Epithelial cell of prostate (primary cell): ENCODE data around the gene HAPLN2.

Experiments used
- DNase-seq: peaks from one replicate; pipeline ENCODE4 v3.0.0-alpha.2; 2011; ENCODE audit warnings: low read depth, low spot score
- H3K27ac ChIP-seq: fragments of 450-650 bp; 2 replicates; pipeline ENCODE4 v1.5.1; 2017; ENCODE audit warnings: mild to moderate bottlenecking

The HAPLN2 gene

GRCh38 chr1:156643049-156643777, 24.0 kb downstream of the HAPLN2 start:
- no peak overlapping the region for H3K27ac ChIP-seq
- DNase-seq, result no peak

GRCh38 chr1:156643778-156644092, 24.5 kb downstream of the HAPLN2 start:
- DNase-seq, result no peak
- no peak overlapping the region for H3K27ac ChIP-seq

- no peak overlapping the region for H3K27ac ChIP-seq
- DNase-seq, result no peak
These were observed 24.9 kb downstream of the HAPLN2 start for GRCh38 chr1:156644146-156644545.

DNA sequence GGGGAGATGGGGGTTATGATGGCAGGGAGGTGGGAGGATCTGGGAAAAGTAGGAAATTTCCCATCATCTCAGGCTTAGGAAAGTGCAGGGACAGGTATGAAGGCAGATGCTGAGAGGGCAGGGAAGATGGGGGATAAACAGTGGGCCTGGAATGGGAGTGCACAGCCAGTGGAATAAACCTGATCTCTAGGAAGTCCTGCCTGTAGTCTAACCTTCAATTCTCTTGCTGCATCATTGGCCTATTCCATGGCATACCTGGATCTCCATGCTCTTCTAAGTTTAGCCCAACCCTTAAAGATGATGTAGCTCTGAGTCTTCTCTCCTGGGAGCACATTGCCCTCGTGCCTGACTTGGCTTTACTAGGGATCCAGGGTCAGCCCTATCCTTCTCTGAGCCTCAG, 25.4 kb downstream of the HAPLN2 start:
- DNase-seq, result no peak
- H3K27ac ChIP-seq, result no peak overlapping the region

- no peak for DNase-seq
These were observed 25.8 kb downstream of the HAPLN2 start for GRCh38 chr1:156645056-156645455.

DNA sequence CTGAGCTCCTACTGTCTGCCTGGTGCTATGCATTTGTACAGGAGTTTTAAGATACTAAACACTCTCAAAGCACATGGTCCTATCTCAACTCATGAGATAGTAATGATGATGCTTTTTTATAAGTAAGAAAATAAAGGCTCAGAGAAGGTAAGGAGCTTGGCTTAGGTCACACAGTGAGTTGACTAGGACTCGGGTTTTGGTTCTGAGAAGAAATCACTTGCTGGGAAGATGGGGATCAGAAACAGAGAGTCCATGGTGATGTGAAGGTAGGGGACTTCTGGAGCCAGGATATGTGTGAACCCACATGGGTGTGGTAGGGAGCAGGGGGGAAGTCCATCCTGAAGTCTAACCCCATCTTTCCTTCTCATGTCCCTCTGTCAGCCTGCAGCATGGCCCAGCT, 26.5 kb downstream of the HAPLN2 start:
- H3K27ac ChIP-seq, result no peak overlapping the region
- DNase-seq, result no peak

More at GRCh38 chr1:156645056-156645455, 25.8 kb downstream of the HAPLN2 start:
- H3K27ac ChIP-seq, result no peak overlapping the region

- no peak for DNase-seq
- no peak overlapping the region for H3K27ac ChIP-seq
These were observed 27.6 kb downstream of the HAPLN2 start for GRCh38 chr1:156646738-156647211.

DNA sequence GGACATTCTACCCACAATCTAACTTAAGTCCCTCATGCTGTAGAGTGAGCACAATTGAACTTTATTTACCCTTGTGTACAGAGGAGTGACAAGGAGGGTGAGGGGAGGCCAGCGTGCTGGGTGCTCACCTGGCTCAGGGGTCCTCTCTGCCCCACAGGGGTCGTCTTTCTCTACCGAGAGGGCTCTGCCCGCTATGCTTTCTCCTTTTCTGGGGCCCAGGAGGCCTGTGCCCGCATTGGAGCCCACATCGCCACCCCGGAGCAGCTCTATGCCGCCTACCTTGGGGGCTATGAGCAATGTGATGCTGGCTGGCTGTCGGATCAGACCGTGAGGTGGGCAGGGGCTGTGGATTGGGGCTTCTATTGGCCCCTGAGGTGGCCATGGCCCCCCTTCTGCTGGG, 28.1 kb downstream of the HAPLN2 start:
- H3K27ac ChIP-seq, result no peak overlapping the region
- no peak for DNase-seq

DNA sequence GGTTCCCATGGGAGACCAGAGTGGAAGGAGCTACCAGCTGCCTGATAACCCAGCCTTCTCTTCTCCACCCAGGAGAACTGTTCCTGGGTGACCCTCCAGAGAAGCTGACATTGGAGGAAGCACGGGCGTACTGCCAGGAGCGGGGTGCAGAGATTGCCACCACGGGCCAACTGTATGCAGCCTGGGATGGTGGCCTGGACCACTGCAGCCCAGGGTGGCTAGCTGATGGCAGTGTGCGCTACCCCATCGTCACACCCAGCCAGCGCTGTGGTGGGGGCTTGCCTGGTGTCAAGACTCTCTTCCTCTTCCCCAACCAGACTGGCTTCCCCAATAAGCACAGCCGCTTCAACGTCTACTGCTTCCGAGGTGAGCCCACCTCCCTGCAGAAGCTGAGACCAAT, 29.3 kb downstream of the HAPLN2 start:
- DNase-seq, result no peak
- no peak overlapping the region for H3K27ac ChIP-seq

- no peak overlapping the region for H3K27ac ChIP-seq
These were observed 29.7 kb downstream of the HAPLN2 start for GRCh38 chr1:156648951-156649350.

DNA sequence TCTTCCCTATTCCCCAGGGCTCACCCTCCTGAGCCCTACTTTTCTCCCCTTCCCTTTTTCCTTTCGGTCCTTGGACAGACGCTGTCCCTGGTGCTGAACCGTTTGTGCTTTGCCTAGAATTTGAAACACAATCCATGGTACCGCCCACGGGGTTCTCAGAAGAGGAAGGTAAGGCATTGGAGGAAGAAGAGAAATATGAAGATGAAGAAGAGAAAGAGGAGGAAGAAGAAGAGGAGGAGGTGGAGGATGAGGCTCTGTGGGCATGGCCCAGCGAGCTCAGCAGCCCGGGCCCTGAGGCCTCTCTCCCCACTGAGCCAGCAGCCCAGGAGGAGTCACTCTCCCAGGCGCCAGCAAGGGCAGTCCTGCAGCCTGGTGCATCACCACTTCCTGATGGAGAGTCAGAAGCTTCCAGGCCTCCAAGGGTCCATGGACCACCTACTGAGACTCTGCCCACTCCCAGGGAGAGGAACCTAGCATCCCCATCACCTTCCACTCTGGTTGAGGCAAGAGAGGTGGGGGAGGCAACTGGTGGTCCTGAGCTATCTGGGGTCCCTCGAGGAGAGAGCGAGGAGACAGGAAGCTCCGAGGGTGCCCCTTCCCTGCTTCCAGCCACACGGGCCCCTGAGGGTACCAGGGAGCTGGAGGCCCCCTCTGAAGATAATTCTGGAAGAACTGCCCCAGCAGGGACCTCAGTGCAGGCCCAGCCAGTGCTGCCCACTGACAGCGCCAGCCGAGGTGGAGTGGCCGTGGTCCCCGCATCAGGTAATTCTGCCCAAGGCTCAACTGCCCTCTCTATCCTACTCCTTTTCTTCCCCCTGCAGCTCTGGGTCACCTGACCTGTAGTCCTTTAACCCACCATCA, 33.1 kb downstream of the HAPLN2 start:
- no peak for DNase-seq
- H3K27ac ChIP-seq, result no peak overlapping the region

More at GRCh38 chr1:156648951-156649350, 29.7 kb downstream of the HAPLN2 start:
- DNase-seq, result no peak

GRCh38 chr1:156652992-156653355, 33.8 kb downstream of the HAPLN2 start:
- no peak for DNase-seq

GRCh38 chr1:156654700-156655099, 35.5 kb downstream of the HAPLN2 start:
- H3K27ac ChIP-seq, result no peak overlapping the region
- DNase-seq, result no peak

More at GRCh38 chr1:156652992-156653355, 33.8 kb downstream of the HAPLN2 start:
- H3K27ac ChIP-seq, result no peak overlapping the region

- no peak overlapping the region for H3K27ac ChIP-seq
- no peak for DNase-seq
These were observed 36.1 kb downstream of the HAPLN2 start for GRCh38 chr1:156655151-156655903.

DNA sequence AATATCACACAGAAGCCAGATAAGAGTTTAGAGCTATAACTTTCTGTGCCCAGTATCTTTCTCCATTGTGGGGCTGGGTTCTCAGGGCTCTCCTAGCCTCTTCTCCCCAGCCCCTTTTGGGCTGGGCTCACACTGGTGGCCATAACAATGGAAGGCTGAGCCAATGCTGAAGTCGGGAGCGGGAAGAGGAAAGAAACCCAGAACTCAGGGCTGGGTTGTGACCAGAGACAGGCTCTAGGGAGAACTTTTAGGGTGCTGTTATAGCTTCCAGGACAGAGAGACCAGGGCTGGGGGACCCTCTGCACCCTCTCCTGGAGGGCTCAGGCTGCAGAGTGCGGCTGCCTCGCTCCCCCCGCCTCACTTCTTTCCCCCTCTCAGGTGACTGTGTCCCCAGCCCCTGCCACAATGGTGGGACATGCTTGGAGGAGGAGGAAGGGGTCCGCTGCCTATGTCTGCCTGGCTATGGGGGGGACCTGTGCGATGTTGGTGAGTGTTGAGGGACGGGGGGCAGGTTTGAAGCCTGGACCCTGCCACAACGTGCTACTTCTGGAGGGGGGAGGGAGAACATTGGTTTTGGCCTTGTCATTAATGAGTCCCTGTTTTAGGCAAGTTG, 36.8 kb downstream of the HAPLN2 start:
- H3K27ac ChIP-seq, result no peak overlapping the region
- no peak for DNase-seq

DNA sequence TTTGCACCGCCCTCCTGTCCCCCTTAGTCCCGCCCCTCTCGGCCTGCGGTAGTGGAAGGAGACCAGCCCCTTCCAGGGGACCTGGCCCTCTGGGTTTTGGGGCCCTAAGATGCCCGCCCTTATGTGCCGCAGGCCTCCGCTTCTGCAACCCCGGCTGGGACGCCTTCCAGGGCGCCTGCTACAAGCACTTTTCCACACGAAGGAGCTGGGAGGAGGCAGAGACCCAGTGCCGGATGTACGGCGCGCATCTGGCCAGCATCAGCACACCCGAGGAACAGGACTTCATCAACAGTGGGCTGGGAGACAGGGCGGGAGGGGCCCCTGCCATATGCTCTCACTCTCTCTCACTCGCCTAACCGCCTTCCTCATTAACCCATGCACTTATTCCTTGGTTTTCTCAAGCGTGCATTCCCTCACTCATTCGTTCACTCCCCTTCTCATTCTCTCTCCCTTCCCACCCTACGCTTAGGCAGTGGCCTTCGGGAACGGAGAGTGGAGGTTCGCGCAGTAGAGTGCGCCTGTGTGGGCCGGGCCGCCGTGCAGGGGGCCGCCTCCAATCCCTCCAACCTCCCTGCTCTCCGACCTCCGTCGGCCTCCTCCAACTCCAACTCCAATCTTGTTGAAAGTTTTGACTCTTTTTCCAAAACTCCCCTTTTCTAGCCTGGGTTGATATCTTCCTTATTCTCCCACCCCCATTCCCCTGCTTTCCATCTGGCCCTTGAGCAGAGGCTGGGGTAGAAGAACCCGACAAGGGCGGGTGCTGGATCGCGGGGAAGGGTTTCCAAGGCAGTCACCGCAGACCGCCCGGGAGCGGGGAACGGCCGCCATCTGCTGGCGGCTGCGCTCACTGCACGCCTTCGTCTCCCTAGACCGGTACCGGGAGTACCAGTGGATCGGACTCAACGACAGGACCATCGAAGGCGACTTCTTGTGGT, 37.9 kb downstream of the HAPLN2 start:
- no peak overlapping the region for H3K27ac ChIP-seq
- DNase-seq, result no peak

DNA sequence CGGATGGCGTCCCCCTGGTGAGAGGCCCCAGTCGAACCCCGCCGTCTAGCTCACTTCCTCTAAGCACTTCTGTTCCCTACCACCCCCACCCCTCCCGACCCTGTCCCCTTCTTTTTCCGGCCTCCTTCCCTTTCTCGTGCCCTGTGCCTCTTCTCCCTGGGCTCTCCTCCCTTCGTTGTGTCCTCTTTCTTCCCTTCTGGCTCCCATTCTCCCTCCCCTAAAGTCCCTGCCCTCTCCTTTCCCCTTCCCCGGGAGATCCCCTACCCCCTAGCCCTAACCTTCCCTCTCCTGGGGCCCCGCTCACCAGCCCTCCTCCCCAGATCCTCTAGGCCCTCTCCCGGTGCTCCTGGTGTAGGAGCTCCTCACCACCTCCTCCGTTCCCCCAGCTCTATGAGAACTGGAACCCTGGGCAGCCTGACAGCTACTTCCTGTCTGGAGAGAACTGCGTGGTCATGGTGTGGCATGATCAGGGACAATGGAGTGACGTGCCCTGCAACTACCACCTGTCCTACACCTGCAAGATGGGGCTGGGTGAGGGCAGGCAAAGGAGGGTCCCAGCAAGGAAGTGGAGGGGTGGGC, 38.6 kb downstream of the HAPLN2 start:
- no peak overlapping the region for H3K27ac ChIP-seq

DNA sequence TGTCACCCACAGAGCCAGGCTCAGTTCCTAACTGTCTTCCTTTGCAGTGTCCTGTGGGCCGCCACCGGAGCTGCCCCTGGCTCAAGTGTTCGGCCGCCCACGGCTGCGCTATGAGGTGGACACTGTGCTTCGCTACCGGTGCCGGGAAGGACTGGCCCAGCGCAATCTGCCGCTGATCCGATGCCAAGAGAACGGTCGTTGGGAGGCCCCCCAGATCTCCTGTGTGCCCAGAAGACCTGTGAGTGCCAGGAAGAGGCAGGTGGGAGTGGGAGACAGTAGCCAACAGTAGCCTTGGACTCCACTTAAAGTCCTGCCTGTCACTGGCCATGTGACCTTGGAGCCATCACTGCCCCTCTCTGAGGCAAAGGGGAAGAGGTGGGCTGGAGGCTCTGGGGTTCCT, 39.3 kb downstream of the HAPLN2 start:
- H3K27ac ChIP-seq, result no peak overlapping the region
- no peak for DNase-seq

More for the DNA sequence above, 38.6 kb downstream of the HAPLN2 start:
- no peak for DNase-seq
